CD1c-positive myeloid dendritic cell (primary cell): ENCODE data around the gene MERTK.
"Not testable (repeated sequence)": the region's sequence is repeated elsewhere in the genome, so short reads cannot be mapped to it uniquely, and the experiment has no call there.

Experiments
- DNase-seq: peaks from one replicate; pipeline ENCODE4 v3.0.0-alpha.2; 2016; ENCODE audit errors: extremely low spot score

Gene MERTK

DNA sequence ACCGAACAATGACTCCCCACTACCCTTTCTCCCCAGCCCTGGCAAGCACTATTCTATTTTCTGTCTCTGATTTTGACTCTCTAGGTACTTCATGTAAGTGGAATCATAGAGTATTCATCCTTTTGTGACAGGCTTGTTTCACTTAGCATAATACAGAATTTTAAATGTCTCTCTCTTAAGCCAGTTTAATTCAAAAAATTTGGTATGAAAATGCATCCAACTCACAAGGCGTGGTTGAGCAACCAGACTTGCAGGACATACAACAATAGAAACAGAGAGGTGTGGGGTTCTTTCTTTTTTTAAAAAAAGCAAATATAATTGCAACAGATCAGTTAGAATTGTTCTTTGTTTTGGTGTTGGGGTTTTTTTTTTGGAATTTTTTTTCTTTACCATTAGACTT lies 109.1 kb downstream of the MERTK start:
- DNase-seq, result no peak

DNA sequence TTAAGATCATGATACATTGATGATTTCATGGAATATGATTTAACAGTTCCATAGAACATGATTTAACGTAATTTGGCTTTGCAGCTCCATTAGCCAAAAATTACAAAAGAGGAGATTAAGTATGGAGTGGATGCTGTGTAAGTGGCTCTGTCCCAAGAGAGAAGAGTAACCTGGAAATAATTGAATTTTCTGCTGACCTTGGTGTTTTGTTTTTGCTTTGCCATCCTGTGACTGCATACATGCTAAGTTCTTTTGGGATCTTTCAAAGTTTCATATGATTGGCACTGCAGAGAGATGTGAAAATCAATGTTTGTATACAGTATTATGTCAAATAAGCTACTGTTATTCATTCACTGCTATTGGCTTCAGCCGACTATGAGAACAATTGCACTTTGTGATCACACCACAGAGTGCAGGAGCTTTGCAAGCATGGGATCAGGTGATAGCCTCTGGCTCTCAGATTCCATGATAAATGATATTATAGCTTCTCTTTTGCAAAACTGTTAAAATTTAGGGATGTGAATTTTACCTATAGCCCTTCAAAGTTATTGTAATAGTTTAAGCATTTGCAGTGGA lies 110.6 kb downstream of the MERTK start:
- no peak for DNase-seq

DNA sequence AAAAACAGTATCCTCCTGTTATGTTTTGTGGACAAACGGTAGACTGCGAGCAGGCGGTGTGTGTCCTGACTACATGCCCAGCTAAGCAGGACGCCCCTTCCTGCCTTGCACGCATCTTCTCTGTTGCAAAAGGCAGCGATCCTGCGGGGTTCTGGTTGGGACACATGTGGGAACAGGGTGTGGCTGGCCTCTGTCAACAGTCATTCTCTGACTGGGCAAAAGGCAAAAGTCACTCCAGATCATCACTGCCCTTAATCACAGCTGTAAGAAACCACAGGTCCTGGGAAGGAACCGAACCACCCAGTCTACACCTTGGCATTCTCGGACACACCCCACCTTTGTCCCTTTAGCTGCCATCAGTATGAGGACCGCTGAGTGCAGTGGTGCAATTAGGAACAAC lies 112.3 kb downstream of the MERTK start:
- peak; percentile 53 for DNase-seq

DNA sequence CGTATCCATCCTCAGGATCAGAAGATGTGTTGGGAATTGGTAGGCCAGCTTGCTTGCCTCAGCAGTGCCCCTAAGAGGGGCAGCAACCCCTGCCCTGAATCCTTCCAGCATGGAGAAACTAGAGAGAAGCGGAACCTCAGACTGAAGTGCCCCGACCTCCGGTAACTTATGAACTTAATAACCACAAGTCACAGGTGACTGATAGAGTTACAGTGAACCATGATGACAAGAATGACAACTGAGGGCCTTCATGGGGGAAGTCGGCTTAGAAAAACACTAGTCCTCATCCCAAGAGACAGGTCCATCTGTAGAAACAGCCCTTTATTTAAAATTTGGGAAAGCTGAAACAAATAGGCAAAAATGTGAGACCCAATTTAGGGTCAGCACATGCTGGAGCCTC lies 114.1 kb downstream of the MERTK start:
- DNase-seq, result no peak

DNA sequence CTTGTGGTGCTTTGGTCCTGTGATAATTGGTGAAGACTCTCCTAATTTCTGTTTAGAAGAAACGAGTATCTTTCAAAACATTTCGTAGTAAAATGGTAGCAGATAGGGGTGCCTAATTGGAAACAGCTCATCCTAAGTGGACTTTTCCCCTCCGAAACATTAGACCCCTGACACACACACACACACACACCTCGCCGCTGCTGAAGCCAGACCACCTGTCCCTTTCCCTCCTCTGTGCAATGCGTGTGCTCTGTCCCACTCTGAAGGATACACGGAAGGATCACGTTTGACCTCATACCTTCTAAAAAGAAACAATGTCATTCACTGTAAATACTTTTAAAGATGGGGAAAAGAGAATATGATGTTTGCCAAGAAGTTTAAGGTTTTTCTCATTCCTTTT lies 120.4 kb downstream of the MERTK start:
- no peak for DNase-seq

DNA sequence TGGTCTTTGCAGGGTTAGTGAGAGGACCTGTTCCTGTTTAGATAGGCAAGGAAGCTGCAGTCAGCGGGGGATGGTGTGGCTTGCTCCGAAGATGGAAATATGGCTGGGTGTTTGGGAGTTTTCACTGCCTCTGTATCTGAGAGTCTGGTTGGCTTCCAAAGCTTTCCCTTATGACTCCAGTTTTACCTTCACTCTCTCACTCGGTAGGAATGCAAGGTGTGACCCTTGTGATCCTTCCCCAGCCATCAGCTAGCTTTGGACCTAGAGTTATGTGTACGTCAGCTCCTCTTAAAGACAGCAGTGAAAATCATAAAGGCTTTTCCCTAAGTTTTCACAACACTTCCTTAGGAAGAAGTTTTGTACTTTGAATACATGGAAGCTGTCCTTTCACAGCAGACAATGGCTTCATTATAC lies 121.2 kb downstream of the MERTK start:
- no peak for DNase-seq

DNA sequence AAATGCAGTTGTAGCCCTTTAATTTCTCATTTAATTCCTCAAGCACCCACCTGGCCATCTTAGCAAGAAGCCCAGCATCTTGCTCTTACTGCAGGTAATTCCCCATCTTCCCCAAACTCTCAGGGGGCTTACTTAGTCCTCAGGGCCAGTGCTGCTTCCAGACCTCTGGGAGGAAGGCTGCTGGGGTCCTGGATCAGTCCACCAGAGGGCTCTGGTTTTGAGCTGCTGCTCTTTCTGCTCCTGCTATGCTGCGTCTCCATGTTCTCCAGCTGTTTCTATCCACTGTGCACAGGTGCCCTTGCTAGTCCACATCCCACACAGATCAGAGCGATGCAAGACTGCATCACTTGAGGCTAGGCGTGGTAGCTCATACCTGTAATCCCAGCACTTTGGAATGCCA lies 122.2 kb downstream of the MERTK start:
- no peak for DNase-seq

DNA sequence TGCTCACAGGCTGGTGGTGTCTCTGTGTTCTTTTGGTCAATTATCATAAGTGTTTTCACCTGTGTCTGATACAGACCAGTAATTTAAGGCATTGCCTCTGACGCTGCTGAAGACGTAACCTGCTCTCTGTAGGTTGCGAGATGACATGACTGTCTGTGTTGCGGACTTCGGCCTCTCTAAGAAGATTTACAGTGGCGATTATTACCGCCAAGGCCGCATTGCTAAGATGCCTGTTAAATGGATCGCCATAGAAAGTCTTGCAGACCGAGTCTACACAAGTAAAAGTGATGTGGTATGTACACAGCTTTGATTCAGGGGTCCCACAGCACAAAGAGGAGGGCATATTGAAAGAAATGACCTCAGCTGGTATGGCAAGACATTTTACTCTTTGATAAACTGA lies 122.9 kb downstream of the MERTK start:
- DNase-seq, result no peak

DNA sequence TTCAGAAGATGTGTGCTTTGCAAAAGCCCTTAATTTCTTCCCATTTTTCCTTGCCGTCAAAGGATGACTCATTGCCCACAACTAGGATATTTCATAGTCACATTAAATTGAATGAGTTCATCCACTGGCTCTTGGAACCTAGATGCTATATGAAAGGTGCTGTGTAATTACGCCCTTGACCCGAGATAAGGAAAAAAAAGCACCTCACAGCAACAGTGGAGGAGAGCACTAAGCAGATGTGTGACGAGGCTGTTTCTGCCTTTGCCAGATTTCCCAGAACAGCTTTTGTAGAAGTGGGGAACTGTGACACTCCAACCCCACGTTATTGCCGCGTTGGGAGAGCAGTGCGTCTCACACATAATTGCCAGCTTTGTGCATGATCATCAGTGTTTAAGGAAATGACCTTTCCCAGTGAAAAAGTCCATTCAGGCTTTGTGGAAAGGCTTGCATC lies 123.4 kb downstream of the MERTK start:
- DNase-seq, result peak; percentile 61

DNA sequence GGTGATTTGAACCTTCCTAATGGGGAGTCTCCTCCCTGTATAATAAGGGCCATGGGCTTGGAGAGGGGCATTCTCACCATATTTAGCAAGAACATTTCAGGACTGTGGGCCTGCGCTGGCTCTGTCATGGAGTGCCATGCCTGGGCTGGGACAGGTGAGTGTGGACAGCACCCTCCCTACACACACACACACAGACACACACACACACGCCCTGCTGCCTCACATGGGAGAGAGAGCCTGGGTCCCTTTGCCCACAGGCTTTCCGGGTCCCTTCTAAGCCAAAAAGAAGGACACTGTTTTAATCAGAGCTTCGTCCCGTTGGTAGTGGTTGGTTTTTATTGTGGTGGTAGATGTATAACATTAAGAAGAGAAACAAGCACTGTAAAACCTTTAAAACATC lies 125.3 kb downstream of the MERTK start:
- no peak for DNase-seq

DNA sequence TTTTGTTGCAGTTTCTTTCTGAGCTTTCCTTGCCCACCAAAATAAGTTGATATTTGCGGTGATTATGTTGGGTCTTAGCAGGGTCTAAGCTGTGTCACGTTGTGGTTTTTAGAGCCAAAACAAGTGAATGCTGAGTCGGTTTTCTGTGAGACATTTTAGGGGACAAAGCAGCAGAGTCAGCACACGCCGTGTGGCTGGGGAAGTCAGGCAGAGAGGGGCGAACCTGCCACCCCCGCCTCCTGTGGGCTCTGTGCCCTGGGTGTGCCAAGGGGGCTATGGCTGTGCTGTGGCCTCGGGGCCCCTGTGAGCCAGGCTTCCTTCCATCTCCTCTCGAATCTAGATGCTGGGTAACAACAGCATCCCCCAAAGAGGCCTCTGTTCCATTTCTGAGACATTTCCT lies 125.8 kb downstream of the MERTK start:
- no peak for DNase-seq

DNA sequence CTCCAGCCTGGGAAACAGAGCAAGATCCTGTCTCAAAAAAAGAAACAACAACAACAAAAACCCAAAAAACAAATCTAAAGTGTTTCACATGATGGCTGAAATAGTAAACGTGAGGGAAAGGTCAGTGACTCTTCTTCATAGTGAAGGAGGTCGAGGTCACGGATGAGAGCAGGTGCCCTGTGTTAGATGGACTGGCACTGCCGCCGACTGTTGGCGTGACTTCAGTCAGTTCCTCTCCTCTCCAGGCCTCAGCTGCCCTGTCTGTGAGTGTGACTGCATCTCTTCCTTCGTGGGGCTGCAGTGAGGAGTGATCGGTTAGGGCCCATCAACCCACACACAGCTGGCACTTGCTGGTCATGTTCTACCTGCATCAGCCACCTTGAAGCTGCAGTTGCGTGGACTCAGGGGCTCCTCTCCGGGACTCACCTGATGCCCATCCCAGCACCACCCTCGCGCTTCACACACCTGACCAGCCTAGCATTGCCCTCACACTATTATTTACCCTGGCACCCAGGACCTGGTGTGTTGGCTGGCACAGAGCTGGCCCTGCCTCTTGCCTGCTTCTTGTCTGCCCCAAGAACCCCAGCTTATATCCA lies 126.6 kb downstream of the MERTK start:
- no peak for DNase-seq

DNA sequence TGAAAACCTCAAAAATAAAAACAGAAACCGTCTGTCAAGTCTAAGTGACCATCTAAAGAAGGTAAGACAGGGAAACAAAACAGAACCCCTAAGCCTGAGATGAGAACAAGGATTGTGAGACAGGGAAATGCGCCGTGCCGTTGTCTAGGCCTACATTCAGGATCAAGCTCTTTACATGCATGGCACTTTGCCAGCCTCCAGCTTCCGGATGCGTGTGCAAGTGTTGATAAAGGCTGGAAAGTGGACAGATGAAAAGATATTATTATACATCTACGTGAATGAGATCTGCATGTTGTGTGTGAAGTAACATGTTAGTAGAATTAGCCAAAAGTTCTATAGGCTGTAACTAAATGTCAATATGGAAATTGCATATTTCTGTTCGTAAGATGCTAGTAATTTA lies 128.1 kb downstream of the MERTK start:
- DNase-seq, result no peak

DNA sequence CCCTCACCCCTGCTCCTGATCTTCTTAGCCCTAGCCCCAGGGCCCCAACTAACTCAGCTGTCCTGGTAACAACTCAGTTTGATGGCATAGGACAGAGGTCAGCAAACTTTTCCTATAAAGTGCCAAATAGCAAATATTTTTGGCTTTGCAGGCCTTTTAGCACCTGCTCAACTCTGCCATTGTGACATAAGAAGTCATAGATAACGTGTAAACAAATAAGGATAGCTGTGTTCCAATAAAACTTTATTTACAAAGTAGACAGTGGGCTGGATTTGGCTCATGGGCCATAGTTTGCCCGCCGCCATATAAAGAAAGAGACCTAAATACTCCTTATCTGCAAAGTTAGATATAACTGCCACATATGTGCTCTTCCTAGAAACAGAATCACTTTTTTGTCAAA lies 129.4 kb downstream of the MERTK start:
- no peak for DNase-seq

DNA sequence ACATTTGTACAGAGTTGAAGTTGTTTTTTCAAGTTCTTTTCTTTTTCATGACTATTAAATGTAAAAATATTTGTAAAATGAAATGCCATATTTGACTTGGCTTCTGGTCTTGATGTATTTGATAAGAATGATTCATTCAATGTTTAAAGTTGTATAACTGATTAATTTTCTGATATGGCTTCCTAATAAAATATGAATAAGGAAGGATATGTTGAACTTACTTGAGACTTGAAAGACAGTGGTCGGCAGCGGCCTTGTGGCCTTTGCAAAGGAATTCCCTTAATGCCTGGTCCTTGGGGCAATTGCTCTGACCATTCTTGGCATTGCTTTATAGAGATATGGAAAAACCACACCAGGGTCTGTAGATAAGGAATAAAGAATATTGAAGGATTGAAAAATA lies 130.8 kb downstream of the MERTK start:
- DNase-seq, result no peak

DNA sequence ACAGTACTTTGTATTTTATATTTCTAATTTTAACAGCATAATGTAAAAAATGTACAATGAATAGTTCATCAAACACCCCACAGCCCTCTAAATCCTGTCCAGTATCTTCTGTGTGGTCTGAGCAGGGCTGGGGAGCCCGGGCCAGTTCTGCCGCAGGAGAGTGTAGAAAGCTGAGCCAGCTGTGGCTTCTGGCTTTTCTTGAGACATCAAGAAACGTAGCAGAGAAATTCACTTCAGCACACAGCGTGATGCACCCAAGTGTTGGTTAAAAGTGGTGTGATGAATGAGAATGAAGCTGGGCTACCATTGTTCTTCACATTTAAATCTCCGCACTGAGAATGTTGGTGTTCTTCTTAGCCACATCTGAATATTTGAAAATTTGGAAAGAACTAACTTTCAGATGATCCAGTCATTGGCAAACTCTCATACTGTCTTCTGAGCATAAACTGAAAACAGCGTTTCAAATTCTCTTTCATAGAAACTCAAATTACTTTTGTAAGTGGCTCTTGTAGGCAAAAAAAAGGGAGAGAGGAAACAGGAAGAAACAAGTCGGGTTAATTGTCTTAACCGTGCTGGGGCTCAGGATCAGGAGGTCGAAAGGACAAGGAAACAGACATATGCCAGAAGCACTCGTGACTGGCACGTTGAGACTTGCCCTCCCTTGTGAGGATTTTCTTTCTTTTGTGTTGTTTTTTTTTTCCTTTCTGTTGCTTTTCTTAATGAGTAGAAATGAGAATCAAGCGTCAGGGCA lies 133.2 kb downstream of the MERTK start:
- DNase-seq, result peak; percentile 18

DNA sequence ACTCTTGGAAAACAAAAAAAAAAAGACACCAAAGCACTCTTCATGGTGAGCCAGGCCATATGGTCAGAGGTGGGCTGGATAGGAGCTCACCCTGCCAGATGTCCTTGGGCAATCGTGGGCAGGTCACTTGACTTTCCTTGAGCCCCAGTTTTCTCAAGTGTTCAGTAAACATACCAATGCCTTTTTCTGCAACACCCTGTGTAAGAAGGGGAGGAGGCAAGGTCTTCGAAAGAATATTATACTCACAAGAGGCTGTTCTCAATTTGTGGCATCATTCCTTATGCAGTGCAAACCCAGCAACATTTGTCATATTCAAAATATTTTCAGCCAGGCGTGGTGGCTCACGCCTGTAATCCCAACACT lies 133.8 kb downstream of the MERTK start:
- no peak for DNase-seq

DNA sequence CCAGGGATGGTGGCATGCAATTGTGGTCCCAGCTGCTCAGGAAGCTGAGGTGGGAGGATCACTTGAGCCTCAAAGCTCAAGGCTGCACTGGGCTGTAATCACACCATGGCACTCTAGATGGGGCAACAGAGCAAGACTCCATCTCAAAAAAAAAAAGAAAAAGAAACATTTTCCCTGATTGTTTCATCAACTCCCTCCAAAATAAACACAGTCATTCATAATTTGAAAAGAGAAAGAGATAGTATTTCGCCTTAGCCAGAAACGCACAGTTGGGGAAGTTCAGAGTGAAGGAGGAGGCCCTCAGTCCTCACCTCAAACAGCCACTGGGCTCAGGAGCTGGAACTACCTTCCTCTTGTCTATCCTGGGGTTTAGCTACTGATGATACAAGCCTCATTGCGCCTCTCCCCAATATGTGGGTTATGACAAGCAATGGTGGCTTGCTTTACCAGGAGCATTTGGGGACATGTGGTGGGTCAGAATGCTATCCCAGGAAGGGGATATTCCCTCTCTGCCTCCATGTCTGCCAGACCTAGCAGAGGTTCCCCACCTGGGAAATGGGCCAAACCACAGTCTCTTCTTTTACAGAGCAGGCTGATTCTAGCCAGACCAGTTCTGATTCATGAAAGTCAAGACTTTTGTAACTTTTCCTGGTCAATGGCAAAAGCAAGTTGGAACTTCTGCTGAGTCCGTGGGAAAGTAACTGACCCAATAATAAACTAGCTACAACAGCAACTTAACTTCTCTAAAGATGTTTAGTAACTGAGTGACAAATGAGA lies 134.5 kb downstream of the MERTK start:
- DNase-seq, result peak; percentile 84

DNA sequence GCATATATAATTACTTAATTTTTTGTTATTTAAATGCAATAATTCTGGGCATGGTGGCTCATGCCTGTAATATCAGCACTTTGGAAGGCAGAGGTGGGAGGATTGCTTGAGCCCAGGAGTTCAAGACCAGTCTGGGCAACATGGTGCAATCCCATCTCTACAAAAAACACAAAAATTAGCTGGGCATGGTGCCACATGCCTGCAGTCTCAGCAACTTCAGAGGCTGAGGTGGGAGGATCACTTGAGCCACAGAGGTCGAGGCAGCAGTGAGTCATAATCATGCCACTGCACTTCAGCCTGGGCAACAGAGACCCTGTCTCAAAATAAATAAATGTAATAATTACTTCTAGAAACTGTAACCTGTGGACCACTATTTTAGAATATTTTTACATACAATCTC lies 135.2 kb downstream of the MERTK start:
- DNase-seq, result peak; percentile 73

DNA sequence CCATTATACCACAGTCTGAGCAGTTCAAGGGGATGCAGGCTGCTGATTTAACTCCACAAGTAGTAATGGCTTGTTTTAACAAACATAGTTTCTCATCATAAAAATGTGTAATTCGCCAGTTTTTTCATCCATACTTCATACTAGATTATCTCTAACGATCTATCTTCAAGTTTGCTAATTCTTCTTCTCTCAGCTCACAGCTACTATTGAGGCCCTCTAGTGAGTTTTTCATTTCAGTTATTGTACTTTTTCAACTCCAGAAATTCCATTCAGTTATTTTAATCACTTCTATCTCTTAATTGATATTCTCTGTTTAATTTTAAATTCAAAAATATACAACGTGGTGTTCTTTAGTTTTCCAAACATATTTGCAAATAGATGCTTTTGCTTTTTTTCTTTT lies 136.5 kb downstream of the MERTK start:
- no peak for DNase-seq

DNA sequence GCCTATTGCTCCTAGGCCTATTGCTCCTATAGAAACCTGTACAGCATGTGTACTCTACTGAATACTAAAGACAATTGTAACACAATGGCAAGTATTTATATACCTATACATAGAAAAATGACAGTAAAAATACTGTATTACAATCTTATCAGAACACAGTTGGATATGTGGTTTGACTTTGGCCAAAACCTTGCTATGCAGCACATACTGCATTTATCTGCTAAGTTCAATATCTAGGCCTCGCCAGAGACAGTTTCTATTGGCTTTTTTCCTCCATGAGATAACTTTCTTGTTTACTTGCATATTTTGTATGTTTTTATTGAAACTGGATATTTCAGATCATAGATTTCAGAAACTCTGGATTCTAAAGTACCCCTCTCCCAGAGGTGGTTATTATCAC lies 137.4 kb downstream of the MERTK start:
- DNase-seq, result no peak

DNA sequence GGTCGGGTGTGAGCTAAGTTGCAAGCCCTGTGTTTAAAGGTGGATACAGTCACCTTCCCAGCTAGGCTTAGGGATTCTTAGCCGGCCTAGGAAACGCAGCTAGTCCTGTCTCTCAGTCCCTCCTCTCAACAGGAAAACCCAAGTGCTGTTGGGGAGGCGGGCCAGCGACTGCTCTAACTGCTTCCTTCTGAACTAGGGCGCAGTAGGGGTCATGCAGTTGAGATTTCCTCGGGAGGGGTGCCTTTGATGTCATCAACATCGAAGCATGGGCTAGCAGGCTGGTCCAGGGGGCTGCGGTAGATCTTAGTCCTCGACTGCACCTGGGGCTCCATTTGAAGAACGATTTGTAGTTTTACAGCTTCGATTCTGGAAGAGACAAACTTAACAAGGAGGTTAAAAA lies 141.1 kb downstream of the MERTK start:
- DNase-seq, result not testable (repeated sequence)

DNA sequence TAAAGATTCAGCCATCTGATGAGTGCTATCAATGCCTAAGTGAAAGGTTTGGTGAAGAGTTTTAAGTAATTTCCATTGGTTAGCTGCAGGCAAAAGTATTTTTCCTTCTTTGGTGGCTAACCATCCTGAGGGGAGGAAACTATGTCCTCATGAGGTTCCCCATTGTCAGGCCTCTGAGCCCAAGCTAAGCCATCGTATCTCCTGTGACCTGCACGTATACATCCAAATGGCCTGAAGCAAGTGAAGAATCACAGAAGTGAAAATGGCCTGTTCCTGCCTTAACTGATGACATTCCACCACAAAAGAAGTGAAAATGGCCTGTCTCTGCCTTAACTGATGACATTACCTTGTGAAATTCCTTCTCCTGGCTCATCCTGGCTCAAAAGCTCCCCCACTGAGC lies 141.7 kb downstream of the MERTK start:
- DNase-seq, result not testable (repeated sequence)
